Activated CD8-positive, alpha-beta memory T cell treated with anti-CD3 and anti-CD28 coated beads for 36 hours (primary cell): ENCODE data around the gene ZSCAN29. TPM values are rescaled to one million over a fixed set of nuclear protein-coding genes. Genes with fewer than 3 reads are reported as not detected.

Experiments
- total RNA-seq, 2 experiments: library from RNA; stranded (reverse); gene quantifications; one replicate each; pipeline ENCODE4 v1.2.3, GENCODE V29; 2021

The ZSCAN29 gene
- total RNA-seq, 2 experiments from 2014 or later: 24.7 to 25.6 TPM

Other genes with a start within 250 kb of the ZSCAN29 start
- 10 to 100 TPM; 15.0 to 16.0 TPM for gene TMEM62, start 237.5 kb downstream of the ZSCAN29 start, total RNA-seq
- gene CCNDBP1, start 185.6 kb downstream of the ZSCAN29 start, total RNA-seq: 10 to 100 TPM; 48.1 to 51.6 TPM
- gene EPB42, start 150.0 kb downstream of the ZSCAN29 start, total RNA-seq: not detected
- not detected for gene TGM5, start 104.1 kb downstream of the ZSCAN29 start, total RNA-seq
- not detected for gene TGM7, start 68.8 kb downstream of the ZSCAN29 start, total RNA-seq
- gene LCMT2, start 40.5 kb downstream of the ZSCAN29 start, total RNA-seq: 10 to 100 TPM; 13.2 to 13.3 TPM
- 10 to 100 TPM; 42.8 to 45.3 TPM for gene TUBGCP4, start 58 bp upstream of the ZSCAN29 start, total RNA-seq
- 10 to 100 TPM; 29.1 to 29.4 TPM for gene TP53BP1, start 122.1 kb upstream of the ZSCAN29 start, total RNA-seq
- under 1 TPM; 0.76 to 0.82 TPM for gene MAP1A, start 146.6 kb upstream of the ZSCAN29 start, total RNA-seq
- gene PPIP5K1, start 219.2 kb upstream of the ZSCAN29 start, total RNA-seq: 10 to 100 TPM; 25.7 to 30.6 TPM
- under 1 TPM; 0.25 to 0.27 TPM for gene CKMT1B, start 223.0 kb upstream of the ZSCAN29 start, total RNA-seq
- under 1 TPM; 0.17 to 0.19 TPM for gene STRC, start 247.8 kb upstream of the ZSCAN29 start, total RNA-seq